HFFc6 (cell line): ENCODE measurements around the gene EHBP1. TPM values are rescaled to one million over a fixed set of nuclear protein-coding genes. Genes with fewer than 3 reads are reported as not detected.
A peak's percentile ranks its signal among the peaks of the same experiment; 100 is the strongest.

ENCODE experiments used
- DNase-seq: peaks from one replicate; pipeline ENCODE4 v3.0.0-alpha.2; 2018
- H3K27ac Mint-ChIP-seq: 2 replicates; pipeline ENCODE4 v1.8.0; 2020; ENCODE audit warnings: mild to moderate bottlenecking, mixed read lengths
- H3K27me3 Mint-ChIP-seq: 2 replicates; pipeline ENCODE4 v1.8.0; 2021; ENCODE audit warnings: mild to moderate bottlenecking, moderate library complexity, mixed read lengths; ENCODE audit not compliant: insufficient read depth
- H3K36me3 Mint-ChIP-seq: 2 replicates; pipeline ENCODE4 v1.8.0; 2021; ENCODE audit warnings: low read depth, mixed read lengths
- H3K4me1 Mint-ChIP-seq: 2 replicates; pipeline ENCODE4 v1.8.0; 2020; ENCODE audit warnings: low read depth, mixed read lengths
- H3K4me3 Mint-ChIP-seq: 2 replicates; pipeline ENCODE4 v1.8.0; 2020; ENCODE audit warnings: mild to moderate bottlenecking, moderate library complexity, mixed read lengths
- H3K9me3 Mint-ChIP-seq: 2 replicates; pipeline ENCODE4 v1.8.0; 2020; ENCODE audit warnings: mild to moderate bottlenecking, mixed read lengths
- total RNA-seq, 6 experiments: library from RNA; stranded (reverse); fragmentation: NEBNext Ultra II Directional; extraction: Animal tissue kit (Norgen Biotek cat#: 25700); gene quantifications; 2 replicates in 1 of 6; 3 replicates in 5 of 6; pipeline ENCODE4 v1.2.3, GENCODE V29; 2021
- TF ChIP-seq, protein P1 (sequence below): fragments of 200-600 bp; sonication (generic); IDR thresholded peaks from 2 replicates; pipeline ENCODE4 v1.5.0; 2021; ENCODE audit warnings: antibody characterized with exemption, mild to moderate bottlenecking

Gene EHBP1
- total RNA-seq, 6 experiments from 2014 or later: 72.7 to 87.3 (median 80.6) TPM

DNA sequence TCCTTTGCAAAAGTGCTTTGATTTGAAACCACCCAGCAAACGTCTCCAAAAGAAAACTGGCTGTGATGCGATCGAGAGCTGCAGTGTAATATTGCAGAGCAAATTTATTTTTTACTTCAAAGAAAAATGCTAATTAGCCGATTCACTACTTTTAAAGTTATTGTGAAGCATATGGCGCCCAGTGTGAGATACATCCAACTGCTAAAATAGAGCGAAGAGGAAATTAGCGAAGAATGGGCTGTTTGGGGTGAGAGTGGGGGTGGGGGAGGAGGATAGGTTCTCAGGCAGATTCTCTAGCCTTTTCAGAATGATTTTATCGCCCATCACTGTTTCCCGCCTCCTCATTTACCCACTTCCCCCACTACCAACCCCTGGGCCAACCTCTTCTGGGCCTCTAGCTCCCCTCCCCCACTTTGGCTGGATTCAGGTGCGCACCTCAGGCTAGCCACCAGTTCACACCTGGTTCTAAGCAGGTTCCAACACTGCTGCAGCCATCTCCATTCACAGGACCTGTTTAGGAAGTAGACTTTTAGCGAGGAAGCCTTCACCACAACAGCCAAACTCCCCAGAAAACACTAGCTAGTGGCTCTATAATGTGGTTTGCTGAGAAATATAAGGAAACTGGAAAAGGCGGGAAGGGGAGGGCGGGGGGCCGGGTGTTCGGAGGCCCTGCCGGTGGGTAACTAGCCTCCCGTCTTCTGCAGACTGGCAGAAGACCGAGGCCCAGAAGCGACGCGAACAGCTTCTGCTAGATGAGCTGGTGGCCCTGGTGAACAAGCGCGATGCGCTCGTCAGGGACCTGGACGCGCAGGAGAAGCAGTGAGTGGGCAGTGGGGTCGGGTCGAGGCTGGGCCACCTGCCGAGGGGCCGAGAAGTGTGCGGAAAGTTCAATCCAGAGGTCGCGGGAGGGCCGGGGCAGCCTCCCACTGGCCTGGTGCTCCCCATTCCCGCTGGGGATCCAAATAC lies 339.1 kb downstream of the EHBP1 start:
- no peak overlapping the region for H3K4me3 Mint-ChIP-seq
- peaks cover 5% of the 10 kb centered on the region for H3K9me3 Mint-ChIP-seq
- peaks cover 5% of the 10 kb centered on the region for H3K27me3 Mint-ChIP-seq
- no peak for DNase-seq
- H3K4me1 Mint-ChIP-seq: peaks cover 11% of the 10 kb centered on the region
- no peak overlapping the region for H3K27ac Mint-ChIP-seq
- H3K36me3 Mint-ChIP-seq: peaks cover 30% of the 10 kb centered on the region
- TF ChIP-seq, protein P1, sequence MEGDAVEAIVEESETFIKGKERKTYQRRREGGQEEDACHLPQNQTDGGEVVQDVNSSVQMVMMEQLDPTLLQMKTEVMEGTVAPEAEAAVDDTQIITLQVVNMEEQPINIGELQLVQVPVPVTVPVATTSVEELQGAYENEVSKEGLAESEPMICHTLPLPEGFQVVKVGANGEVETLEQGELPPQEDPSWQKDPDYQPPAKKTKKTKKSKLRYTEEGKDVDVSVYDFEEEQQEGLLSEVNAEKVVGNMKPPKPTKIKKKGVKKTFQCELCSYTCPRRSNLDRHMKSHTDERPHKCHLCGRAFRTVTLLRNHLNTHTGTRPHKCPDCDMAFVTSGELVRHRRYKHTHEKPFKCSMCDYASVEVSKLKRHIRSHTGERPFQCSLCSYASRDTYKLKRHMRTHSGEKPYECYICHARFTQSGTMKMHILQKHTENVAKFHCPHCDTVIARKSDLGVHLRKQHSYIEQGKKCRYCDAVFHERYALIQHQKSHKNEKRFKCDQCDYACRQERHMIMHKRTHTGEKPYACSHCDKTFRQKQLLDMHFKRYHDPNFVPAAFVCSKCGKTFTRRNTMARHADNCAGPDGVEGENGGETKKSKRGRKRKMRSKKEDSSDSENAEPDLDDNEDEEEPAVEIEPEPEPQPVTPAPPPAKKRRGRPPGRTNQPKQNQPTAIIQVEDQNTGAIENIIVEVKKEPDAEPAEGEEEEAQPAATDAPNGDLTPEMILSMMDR: no peak

DNA sequence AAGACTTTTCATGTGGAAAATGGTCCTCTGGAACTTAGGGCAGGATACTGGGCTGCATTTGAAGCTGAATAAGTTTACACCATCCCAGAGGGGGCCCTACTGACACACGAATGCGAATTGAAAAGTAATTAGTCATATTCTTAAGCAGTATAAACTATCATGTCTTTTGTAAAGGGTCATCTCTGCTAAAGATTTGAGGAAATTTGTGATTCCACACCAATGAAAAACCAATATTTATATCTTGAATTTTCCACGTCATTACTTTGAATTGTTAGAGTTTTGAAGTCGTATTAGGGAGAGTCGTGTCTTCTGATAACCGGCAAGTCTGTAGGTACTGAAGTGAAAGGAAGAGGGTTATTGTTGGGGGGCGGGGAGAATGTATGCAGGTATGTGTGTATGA lies 341.0 kb downstream of the EHBP1 start:
- peaks cover 7% of the 10 kb centered on the region for H3K27me3 Mint-ChIP-seq
- H3K36me3 Mint-ChIP-seq: peaks cover 30% of the 10 kb centered on the region
- no peak overlapping the region for H3K4me3 Mint-ChIP-seq
- TF ChIP-seq, protein P1: no peak
- H3K27ac Mint-ChIP-seq: no peak overlapping the region
- DNase-seq: no peak
- peaks cover 13% of the 10 kb centered on the region for H3K4me1 Mint-ChIP-seq
- peaks cover 5% of the 10 kb centered on the region for H3K9me3 Mint-ChIP-seq

DNA sequence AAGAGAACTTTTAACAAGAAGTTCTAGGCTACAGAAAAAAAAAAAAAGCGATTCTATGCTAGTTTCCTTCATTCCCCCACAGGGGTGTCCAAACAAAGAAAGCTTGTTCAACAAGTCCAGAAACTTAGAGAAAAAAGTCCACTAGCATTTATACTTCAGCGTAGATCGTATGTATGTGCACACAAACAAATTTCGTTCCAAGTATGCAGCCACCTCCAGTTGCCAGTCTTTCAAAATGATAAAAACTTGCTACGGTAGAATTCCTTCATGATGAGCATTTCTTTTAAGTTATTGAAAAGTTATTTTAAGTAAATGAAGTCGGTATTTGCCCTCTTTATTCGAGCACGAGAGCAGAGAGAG lies 341.4 kb downstream of the EHBP1 start:
- TF ChIP-seq, protein P1: no peak
- H3K36me3 Mint-ChIP-seq: peaks cover 30% of the 10 kb centered on the region
- H3K4me1 Mint-ChIP-seq: peaks cover 13% of the 10 kb centered on the region
- DNase-seq: no peak
- H3K27me3 Mint-ChIP-seq: peaks cover 7% of the 10 kb centered on the region
- peaks cover 5% of the 10 kb centered on the region for H3K9me3 Mint-ChIP-seq
- no peak overlapping the region for H3K4me3 Mint-ChIP-seq
- no peak overlapping the region for H3K27ac Mint-ChIP-seq

DNA sequence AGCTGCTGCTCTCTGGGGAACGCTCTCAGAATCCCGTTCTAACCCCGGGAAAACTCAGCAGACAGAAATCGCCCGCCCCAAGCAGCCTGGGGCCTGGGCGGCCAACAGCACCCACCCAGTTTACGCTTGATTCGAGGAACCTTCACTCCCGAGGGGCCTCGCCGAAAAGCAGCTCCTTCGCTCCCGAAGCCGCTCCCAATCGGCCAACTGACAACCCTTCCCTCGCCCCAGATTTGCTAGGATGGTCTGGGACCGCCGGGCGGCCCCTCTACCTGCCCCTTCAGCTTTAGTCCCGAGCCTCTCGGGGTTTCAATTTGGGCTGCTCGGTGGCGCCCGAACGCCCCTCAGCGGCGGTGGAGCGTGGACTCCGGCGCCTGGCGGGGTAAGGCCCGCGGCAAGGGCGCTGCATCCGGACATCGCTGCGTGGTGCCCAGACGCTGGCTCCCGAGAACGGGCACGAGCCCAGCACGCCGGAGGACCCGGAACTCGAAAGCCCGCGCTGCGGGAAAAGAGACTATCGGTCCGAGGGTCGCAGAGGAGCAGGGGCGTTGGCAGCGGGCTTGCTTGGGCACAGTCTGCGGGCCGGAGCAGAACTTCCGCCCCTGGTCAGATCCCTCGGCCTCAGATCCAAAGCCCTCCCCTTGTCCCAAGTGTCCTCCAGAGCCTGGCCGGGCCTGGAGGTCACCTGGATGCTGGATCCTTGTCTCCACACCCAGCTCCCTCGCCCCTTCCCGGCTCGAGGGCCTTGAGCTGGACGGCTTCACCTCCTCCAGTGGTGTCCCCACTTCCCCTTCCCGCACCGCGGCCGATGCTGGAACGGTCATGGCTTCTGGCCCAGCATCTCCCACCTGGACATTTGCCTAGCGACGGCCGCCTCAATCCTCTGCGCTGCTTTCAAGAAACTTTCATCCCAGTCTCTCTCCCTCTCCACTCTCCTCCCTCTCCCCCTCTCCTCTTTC lies 342.1 kb downstream of the EHBP1 start:
- H3K36me3 Mint-ChIP-seq: peaks cover 30% of the 10 kb centered on the region
- no peak for DNase-seq
- H3K27ac Mint-ChIP-seq: no peak overlapping the region
- H3K9me3 Mint-ChIP-seq: peaks cover 5% of the 10 kb centered on the region
- peaks cover 13% of the 10 kb centered on the region for H3K4me1 Mint-ChIP-seq
- peaks cover 7% of the 10 kb centered on the region for H3K27me3 Mint-ChIP-seq
- no peak overlapping the region for H3K4me3 Mint-ChIP-seq
- TF ChIP-seq, protein P1: no peak

DNA sequence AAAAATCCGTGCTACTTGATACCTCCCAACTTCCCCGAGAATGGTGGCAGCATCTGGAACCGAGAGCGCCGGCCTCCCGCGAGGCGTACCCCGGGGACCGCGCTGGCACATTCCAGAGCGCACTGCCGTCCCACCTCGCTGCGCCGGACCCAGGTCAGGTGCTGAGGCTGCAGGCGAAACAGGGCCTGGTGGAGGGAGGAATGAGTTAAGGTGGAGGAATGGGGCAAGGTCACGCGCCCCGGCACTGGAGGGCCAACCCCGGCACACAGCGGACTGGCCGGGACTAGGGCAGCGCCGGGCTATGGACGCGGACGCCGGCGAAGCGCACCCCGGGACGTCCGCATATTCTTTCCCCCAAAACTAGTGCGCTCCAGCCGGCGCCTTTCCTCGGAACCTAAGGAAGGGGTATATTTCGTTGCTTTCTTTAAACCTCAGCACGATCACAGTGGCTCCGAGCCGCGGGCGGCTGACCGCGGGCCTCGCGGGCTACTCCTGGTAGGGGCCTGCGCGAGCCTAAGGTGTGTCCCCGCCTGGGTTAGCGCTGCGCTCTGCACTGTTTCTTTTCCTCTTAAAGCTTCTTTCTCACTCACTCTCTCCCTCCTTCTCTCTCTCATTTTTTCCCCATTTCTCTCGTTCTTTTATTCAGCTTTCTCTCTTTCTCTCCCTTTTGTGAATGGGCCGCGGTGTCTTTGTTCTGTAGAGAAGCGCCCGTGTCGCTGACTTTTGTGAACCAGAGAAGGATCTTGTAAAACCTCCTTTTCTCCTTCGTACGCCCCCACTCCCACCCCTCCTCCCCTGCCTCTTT lies 343.1 kb downstream of the EHBP1 start:
- TF ChIP-seq, protein P1: no peak
- DNase-seq: no peak
- Mint-ChIP-seq H3K4me3 (peak overlapping the region; percentile 89; the same call in 1 of the 2 replicates), H3K27ac (no peak overlapping the region), H3K4me1 (peaks cover 13% of the 10 kb centered on the region), H3K9me3 (peaks cover 5% of the 10 kb centered on the region), H3K36me3 (peaks cover 30% of the 10 kb centered on the region), H3K27me3 (peaks cover 7% of the 10 kb centered on the region)
